ENCODE results near the gene EGFLAM. TPM values are rescaled to one million over a fixed set of nuclear protein-coding genes. Genes with fewer than 3 reads are reported as not detected.

Gene EGFLAM
- total RNA-seq, 2 donors from 2014 or later: not detected

GRCh38 chr5:38478878-38479277 lies 220.5 kb downstream of the EGFLAM start:
- H3K27me3 Mint-ChIP-seq: peaks cover 36% of the 10 kb centered on the region
- no peak overlapping the region for H3K4me3 Mint-ChIP-seq
- ATAC-seq (no peak), DNase-seq (no peak)
- no peaks in the 10 kb centered on the region for H3K36me3 Mint-ChIP-seq (ENCODE audit: low read depth)
- H3K27ac Mint-ChIP-seq: no peak overlapping the region
- H3K9me3 ChIP-seq (ENCODE audit: control insufficient read depth, low read length, poor library complexity, severe bottlenecking): no peaks in the 10 kb centered on the region
- H3K4me1 Mint-ChIP-seq: no peaks in the 10 kb centered on the region

DNA sequence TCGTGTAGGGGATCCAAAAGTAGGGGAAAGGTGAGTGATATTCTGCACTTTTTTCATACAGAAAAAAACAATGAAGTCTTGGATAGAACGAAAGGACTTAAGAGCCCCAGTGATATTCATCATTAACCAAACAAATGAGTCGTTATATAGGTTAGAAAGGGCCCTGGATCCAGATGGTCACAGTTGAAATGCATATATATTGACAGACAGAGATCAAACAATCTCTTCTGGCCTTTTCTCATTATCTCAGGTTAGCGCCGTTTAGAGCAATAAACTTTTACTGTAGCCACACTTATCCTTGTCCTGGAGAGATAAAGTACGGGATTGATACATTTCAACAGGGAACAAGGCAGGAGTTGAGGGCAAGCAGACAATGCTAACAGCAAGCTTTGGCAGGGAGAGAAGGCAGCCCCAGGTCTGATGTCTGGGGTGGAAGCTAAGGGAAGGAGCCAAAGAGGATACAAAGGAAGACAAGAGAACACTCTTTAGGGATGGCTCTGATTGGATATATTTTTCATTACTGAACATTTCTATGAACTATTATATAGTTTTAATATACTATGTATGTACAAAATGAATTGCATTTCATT lies 221.1 kb downstream of the EGFLAM start:
- H3K27ac Mint-ChIP-seq: no peak overlapping the region
- DNase-seq (no peak), ATAC-seq (no peak)
- H3K9me3 ChIP-seq (ENCODE audit: control insufficient read depth, low read length, poor library complexity, severe bottlenecking): no peaks in the 10 kb centered on the region
- no peak overlapping the region for H3K4me3 Mint-ChIP-seq
- H3K4me1 Mint-ChIP-seq: peaks cover 3% of the 10 kb centered on the region
- no peaks in the 10 kb centered on the region for H3K36me3 Mint-ChIP-seq (ENCODE audit: low read depth)
- H3K27me3 Mint-ChIP-seq: peaks cover 35% of the 10 kb centered on the region

- H3K4me3 Mint-ChIP-seq: no peak overlapping the region
- H3K4me1 Mint-ChIP-seq: peaks cover 3% of the 10 kb centered on the region
- peaks cover 53% of the 10 kb centered on the region for H3K27me3 Mint-ChIP-seq
- no peaks in the 10 kb centered on the region for H3K36me3 Mint-ChIP-seq (ENCODE audit: low read depth)
- H3K9me3 ChIP-seq (ENCODE audit: control insufficient read depth, low read length, poor library complexity, severe bottlenecking): no peaks in the 10 kb centered on the region
- DNase-seq: no peak
- no peak for ATAC-seq
- H3K27ac Mint-ChIP-seq: no peak overlapping the region
Measured at GRCh38 chr5:38483805-38484398, 225.5 kb downstream of the EGFLAM start.

GRCh38 chr5:38494175-38494574 lies 235.8 kb downstream of the EGFLAM start:
- Mint-ChIP-seq H3K36me3 (ENCODE audit: low read depth) (no peaks in the 10 kb centered on the region), H3K4me1 (no peaks in the 10 kb centered on the region), H3K27ac (no peak overlapping the region), H3K27me3 (peaks cover 32% of the 10 kb centered on the region), H3K4me3 (no peak overlapping the region)
- H3K9me3 ChIP-seq (ENCODE audit: control insufficient read depth, low read length, poor library complexity, severe bottlenecking): no peaks in the 10 kb centered on the region
- DNase-seq: no peak
- no peak for ATAC-seq

DNA sequence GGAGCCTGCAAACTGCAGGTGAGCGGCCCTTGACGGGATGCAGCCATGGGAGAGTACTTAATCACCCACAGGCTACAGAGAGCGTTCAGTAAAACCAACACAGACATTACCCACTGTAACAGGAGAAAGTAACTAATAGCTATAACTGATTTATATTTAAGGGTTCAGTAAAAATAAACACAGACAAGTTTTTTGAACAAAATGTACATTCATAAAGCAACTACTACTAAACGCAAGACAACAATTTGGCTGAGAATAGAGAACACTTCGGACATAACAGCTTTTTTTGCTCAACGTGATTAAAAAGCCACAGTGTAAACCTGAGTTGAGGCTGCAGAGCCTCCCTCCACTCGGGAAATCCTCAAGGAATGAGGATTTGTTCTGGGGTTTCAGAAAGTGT lies 236.4 kb downstream of the EGFLAM start:
- H3K4me1 Mint-ChIP-seq: no peaks in the 10 kb centered on the region

GRCh38 chr5:38497946-38498345 lies 239.6 kb downstream of the EGFLAM start:
- Mint-ChIP-seq H3K27me3 (peaks cover 14% of the 10 kb centered on the region), H3K27ac (no peak overlapping the region), H3K4me3 (no peak overlapping the region)

More for the DNA sequence above, 236.4 kb downstream of the EGFLAM start:
- no peaks in the 10 kb centered on the region for H3K9me3 ChIP-seq (ENCODE audit: control insufficient read depth, low read length, poor library complexity, severe bottlenecking)
- no peak for DNase-seq
- Mint-ChIP-seq H3K27ac (no peak overlapping the region), H3K27me3 (peaks cover 32% of the 10 kb centered on the region), H3K36me3 (ENCODE audit: low read depth) (no peaks in the 10 kb centered on the region), H3K4me3 (no peak overlapping the region)
- ATAC-seq: no peak

DNA sequence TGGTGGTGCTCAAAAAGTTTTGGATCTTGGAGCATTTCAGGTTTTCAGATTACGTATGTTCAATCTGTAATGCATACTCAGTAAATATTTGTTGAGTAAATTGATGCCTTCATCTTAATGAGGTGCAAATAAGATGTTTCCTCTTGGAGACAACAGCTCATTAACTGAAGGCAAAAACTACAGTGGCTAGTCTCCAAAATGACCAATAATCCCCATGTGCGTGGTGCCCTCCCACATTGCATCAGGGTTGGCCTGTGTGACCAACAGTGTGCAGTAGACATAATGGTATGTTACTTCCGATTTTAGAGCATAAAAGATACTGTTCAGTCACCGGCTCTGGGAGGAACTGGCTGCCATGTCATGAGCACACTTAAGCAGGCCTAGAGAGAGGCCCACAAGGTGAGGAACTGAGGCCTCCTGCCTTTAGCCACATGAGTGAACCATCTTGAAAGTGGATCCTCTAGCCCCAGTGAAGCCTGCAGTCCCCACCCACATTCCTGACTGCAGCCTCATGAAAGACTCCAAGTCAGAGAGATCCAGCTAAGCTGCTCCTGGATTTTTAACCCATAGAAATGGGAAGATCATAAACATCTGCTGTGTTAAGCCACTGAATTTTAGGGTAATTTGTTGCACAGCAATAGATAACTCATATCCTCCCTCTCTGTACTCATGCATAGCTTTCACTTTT lies 242.4 kb downstream of the EGFLAM start:
- Mint-ChIP-seq H3K27ac (no peak overlapping the region), H3K27me3 (no peaks in the 10 kb centered on the region), H3K4me1 (no peaks in the 10 kb centered on the region), H3K4me3 (no peak overlapping the region), H3K36me3 (ENCODE audit: low read depth) (no peaks in the 10 kb centered on the region)
- ATAC-seq (no peak), DNase-seq (no peak)
- H3K9me3 ChIP-seq (ENCODE audit: control insufficient read depth, low read length, poor library complexity, severe bottlenecking): no peaks in the 10 kb centered on the region

More at GRCh38 chr5:38497946-38498345, 239.6 kb downstream of the EGFLAM start:
- Mint-ChIP-seq H3K36me3 (ENCODE audit: low read depth) (no peaks in the 10 kb centered on the region), H3K4me1 (no peaks in the 10 kb centered on the region)
- no peak for ATAC-seq
- no peak for DNase-seq
- H3K9me3 ChIP-seq (ENCODE audit: control insufficient read depth, low read length, poor library complexity, severe bottlenecking): no peaks in the 10 kb centered on the region

DNA sequence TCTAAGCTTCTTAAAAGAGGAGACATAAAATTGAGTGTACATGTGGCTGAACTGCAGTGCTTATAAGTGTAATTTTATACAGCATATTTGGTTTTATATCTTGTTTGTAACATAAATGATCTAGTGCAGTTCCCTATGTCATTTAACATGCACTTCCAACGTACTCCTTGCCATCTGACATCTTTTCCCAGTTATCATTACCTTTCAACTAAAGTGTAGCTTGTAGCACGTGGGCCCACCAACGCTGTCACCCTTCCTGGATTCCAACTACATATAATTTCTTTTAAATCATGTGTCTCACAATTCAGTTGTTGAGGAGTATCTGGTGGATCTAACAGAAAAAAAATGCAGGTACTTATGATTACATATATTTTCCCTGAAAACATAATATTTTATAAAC lies 247.9 kb downstream of the EGFLAM start:
- DNase-seq (no peak), ATAC-seq (no peak)
- Mint-ChIP-seq H3K27ac (no peak overlapping the region), H3K4me3 (no peak overlapping the region), H3K4me1 (no peaks in the 10 kb centered on the region), H3K36me3 (ENCODE audit: low read depth) (no peaks in the 10 kb centered on the region), H3K27me3 (peaks cover 9% of the 10 kb centered on the region)
- H3K9me3 ChIP-seq (ENCODE audit: control insufficient read depth, low read length, poor library complexity, severe bottlenecking): no peaks in the 10 kb centered on the region

DNA sequence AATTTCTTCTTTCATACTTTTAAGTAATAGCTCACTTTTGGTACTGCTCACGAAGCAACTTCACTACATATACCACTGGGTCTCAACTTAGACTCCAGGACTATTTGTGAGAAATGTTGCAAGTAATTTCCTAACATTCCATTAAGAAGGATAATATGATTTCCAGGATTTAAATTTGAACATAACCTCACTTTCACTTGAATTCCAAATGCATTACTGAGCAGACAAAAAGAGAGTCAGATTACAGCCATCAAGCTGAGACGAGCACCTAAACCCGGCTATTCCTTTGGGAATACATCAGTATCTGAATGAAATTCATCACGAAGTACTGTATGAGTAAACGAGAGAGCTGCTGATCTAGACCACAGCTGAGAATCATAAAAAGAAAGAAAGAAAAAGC lies 250.8 kb downstream of the EGFLAM start:
- Mint-ChIP-seq H3K4me1 (no peaks in the 10 kb centered on the region), H3K4me3 (no peak overlapping the region), H3K27me3 (peaks cover 22% of the 10 kb centered on the region), H3K36me3 (ENCODE audit: low read depth) (no peaks in the 10 kb centered on the region), H3K27ac (no peak overlapping the region)
- DNase-seq (no peak), ATAC-seq (no peak)
- no peaks in the 10 kb centered on the region for H3K9me3 ChIP-seq (ENCODE audit: control insufficient read depth, low read length, poor library complexity, severe bottlenecking)

Measured in T-helper 17 cell (primary cell).